ENCODE data around the gene HOXA10. TPM values are rescaled to one million over a fixed set of nuclear protein-coding genes. Genes with fewer than 3 reads are reported as not detected.
A peak's percentile ranks its signal among the peaks of the same experiment; 100 is the strongest.

The HOXA10 gene
- total RNA-seq, 4 donors from 2014 or later = 15.7 to 28.4 (median 19.8) TPM

GRCh38 chr7:27215356-27215755, 41.2 kb upstream of the HOXA10 start:
- Histone ChIP-seq H3K27ac (no peak overlapping the region), H3K36me3 (no peaks in the 10 kb centered on the region), H3K9me3 (no peaks in the 10 kb centered on the region), H3K27me3 (peaks cover 0 to 40% of the 10 kb centered on the region in 2 donors), H3K4me3 (no peak overlapping the region), H3K4me1 (peaks cover 0 to 24% (median 0%) of the 10 kb centered on the region in 4 donors)
- DNase-seq = no peak
- no peak for TF ChIP-seq POLR2A (IDR thresholded peaks at IDR 0.05)
- no peak for TF ChIP-seq CTCF (IDR thresholded peaks at IDR 0.05)

GRCh38 chr7:27214239-27214950, 40.3 kb upstream of the HOXA10 start:
- Histone ChIP-seq H3K27me3 (peaks cover 0 to 38% of the 10 kb centered on the region in 2 donors), H3K9me3 (no peaks in the 10 kb centered on the region), H3K4me1 (peaks cover 0 to 23% (median 0%) of the 10 kb centered on the region in 4 donors), H3K4me3 (no peak overlapping the region), H3K36me3 (no peaks in the 10 kb centered on the region), H3K27ac (no peak overlapping the region)
- TF ChIP-seq CTCF (IDR thresholded peaks at IDR 0.05) (no peak), POLR2A (IDR thresholded peaks at IDR 0.05) (no peak)
- no peak for DNase-seq

- Histone ChIP-seq H3K27ac (no peak overlapping the region), H3K4me3 (no peak overlapping the region), H3K27me3 (peaks cover 0 to 37% of the 10 kb centered on the region in 2 donors), H3K36me3 (no peaks in the 10 kb centered on the region), H3K9me3 (no peaks in the 10 kb centered on the region), H3K4me1 (peaks cover 0 to 23% (median 0%) of the 10 kb centered on the region in 4 donors)
- DNase-seq = peak in 1 of 3 donors; percentile 46
- no peak for TF ChIP-seq POLR2A (IDR thresholded peaks at IDR 0.05)
- TF ChIP-seq CTCF (IDR thresholded peaks at IDR 0.05) = no peak
Observed at GRCh38 chr7:27213433-27214238, 39.5 kb upstream of the HOXA10 start.

DNA sequence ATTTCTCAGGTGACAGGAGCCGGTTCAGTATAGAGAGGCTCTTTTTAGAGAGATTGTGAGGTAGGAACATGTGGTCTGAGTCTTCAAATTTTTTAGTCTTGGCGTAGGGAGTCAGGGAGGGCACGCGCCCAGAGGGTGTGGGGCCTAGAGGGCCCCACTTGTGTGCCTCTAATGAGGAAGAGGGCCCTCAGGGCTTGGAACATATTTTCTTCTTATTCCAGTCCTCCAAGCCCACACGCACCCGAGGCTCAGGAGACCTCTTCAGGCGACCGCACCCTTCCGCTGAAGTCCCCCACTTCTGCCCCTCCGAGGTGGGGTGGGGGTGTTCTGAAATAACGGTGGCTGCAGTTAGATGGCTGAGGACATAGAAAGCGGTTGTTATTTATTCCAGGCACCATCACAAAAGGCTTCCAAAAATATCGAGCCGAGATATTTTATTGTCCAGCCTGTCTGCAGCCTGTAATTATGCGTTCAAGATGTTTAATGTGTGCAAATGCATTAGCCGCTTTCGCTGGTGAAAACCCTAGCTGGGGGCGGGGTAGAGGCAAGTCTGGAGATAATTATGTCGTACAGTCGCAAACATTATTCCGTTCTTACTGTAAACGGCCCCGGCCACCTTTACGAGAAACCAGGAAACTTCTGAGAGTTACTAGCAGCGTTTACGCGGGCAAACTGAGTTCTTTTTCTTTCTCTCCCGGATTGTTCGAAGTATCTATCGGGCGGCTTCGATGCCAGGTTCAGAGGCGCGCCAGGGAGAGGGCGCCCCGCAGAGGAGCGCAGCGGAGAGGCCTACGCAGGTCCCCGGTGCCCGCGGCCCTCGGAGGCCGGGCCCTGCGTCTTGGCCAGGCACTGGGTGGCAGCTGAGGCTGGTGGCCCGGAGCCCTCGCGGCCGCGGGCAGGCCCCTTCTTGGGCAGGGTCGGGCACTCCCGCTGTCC, 38.6 kb upstream of the HOXA10 start:
- no peaks in the 10 kb centered on the region for H3K9me3 ChIP-seq
- no peak overlapping the region for H3K4me3 ChIP-seq
- no peak overlapping the region for H3K27ac ChIP-seq

More for the DNA sequence above, 38.6 kb upstream of the HOXA10 start:
- peaks cover 0 to 23% (median 0%) of the 10 kb centered on the region in 4 donors for H3K4me1 ChIP-seq
- H3K27me3 ChIP-seq = peaks cover 0 to 37% of the 10 kb centered on the region in 2 donors
- no peaks in the 10 kb centered on the region for H3K36me3 ChIP-seq
- peak in 1 of 3 donors; percentile 45 for DNase-seq
- no peak for TF ChIP-seq POLR2A (IDR thresholded peaks at IDR 0.05)
- no peak for TF ChIP-seq CTCF (IDR thresholded peaks at IDR 0.05)
